SHP77 (cell line): ENCODE data around the gene HS6ST1.
"Not testable (repeated sequence)": the region's sequence is repeated elsewhere in the genome, so short reads cannot be mapped to it uniquely, and the experiment has no call there.

ENCODE experiments used
- DNase-seq, 2 experiments: peaks; one replicate each; lab custom pipeline; 2025; lab: John Stamatoyannopoulos, UW

The HS6ST1 gene

GRCh38 chr2:128321784-128322714, 3.4 kb upstream of the HS6ST1 start:
- peak; percentile 56 to 75 for DNase-seq

- no peak for DNase-seq
Observed at GRCh38 chr2:128320906-128321771, 2.5 kb upstream of the HS6ST1 start.

GRCh38 chr2:128320192-128320905, 1.7 kb upstream of the HS6ST1 start:
- no peak for DNase-seq

- no peak for DNase-seq
Observed at GRCh38 chr2:128319631-128320191, 1.0 kb upstream of the HS6ST1 start.

DNA sequence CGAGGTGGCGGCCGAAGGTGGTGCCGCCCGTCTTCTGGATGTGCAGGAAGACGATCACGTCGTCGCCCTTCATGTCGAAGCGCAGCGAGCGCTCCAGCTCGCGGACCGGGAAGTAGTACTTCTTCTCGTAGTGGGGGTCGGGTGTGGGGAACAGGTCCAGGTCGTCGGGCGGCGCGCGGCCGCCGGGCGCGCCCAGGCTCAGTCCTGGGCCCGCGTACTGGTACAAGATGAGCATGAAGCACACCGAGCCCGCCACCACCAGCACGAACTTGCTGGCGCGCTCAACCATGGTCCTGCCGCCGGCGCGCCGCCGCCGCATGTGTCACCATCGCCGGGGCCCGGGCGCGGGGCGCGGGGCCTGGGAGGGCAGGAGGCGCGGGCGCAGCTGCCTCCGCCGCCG, 423 bp downstream of the HS6ST1 start:
- not testable (repeated sequence) for DNase-seq

GRCh38 chr2:128317899-128318225, 806 bp downstream of the HS6ST1 start:
- DNase-seq, result not testable (repeated sequence)

- no peak for DNase-seq
Observed at GRCh38 chr2:128317181-128317898, 1.3 kb downstream of the HS6ST1 start.

- no peak for DNase-seq
Observed at GRCh38 chr2:128316777-128317180, 1.9 kb downstream of the HS6ST1 start.

GRCh38 chr2:128315829-128316776, 2.6 kb downstream of the HS6ST1 start:
- no peak for DNase-seq

GRCh38 chr2:128315122-128315828, 3.4 kb downstream of the HS6ST1 start:
- no peak for DNase-seq

- no peak for DNase-seq
Observed at GRCh38 chr2:128314348-128315121, 4.1 kb downstream of the HS6ST1 start.

- no peak for DNase-seq
Observed at GRCh38 chr2:128313931-128314347, 4.7 kb downstream of the HS6ST1 start.

DNA sequence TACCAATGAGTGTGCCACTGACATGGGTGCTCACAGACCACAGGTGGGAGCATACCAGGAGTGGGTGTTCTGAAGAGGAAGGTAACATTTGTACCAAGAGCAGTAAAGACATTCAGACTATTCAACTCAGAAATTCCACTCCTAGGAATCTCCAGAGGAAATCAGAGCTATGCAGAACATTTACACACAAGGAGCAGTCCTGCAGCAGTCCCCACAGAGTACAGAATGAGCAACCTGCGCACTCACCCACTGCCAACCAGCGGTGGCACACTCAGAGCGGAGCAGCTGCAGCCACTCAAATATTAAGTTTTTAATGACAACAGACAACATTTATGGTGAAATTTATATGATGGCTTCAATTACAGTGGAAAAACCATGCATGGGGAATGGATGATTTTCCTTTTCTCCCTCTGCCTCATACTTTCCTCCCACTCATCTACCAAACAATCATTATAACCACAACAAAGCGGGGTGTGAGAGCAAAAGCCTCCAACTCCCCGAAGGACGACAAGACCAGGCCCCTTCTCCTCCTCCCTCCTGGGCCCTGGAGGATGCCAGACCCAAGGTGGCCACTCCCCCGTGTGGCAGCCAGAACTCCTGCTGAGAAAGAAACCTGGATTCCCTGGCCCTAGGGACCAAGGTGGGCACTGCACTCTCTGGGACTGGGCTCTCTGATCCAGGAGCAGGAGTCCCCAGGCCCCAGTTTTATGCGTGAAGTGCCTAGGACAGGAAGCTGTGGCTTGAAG, 5.4 kb downstream of the HS6ST1 start:
- peak in 1 of 2 experiments; percentile 33 for DNase-seq

DNA sequence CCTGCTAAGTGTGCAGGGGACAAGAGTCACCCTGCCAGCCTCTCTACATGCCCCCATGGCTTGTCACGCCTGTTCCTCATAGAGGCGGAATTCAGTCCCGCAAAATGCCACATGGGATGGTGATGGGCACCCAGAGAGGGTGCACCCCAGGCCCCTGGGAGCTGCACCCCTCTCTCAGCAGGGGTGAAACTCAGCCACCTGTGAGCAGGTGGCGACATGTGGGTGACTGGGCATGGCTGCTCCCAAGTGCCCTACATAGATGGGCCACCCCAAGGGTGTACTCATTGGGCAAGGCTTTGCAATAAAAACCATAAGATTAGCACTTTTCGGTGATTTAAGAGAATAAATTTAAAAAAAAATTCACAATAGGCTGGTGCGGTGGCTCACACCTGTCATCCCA, 6.3 kb downstream of the HS6ST1 start:
- no peak for DNase-seq

- DNase-seq, result no peak
Observed at GRCh38 chr2:128311755-128312341, 6.8 kb downstream of the HS6ST1 start.

- no peak for DNase-seq
Observed at GRCh38 chr2:128311216-128311754, 7.4 kb downstream of the HS6ST1 start.

GRCh38 chr2:128310761-128311160, 7.9 kb downstream of the HS6ST1 start:
- DNase-seq, result no peak
